Measurements from ENCODE around the gene RGS9.
"Not testable (repeated sequence)": the region's sequence is repeated elsewhere in the genome, so short reads cannot be mapped to it uniquely, and the experiment has no call there.

RGS9 gene

GRCh38 chr17:65115839-65116238 is 21.3 kb upstream of the RGS9 start:
- no peak for DNase-seq (ENCODE audit: low spot score)

- not testable (repeated sequence) for DNase-seq (ENCODE audit: low spot score)
Measured at GRCh38 chr17:65116515-65116914, 20.7 kb upstream of the RGS9 start.

GRCh38 chr17:65117384-65118035 is 19.7 kb upstream of the RGS9 start:
- no peak for DNase-seq (ENCODE audit: low spot score)

GRCh38 chr17:65121368-65121767 is 15.8 kb upstream of the RGS9 start:
- DNase-seq (ENCODE audit: low spot score) = no peak

- DNase-seq (ENCODE audit: low spot score) = no peak
Measured at GRCh38 chr17:65121916-65122806, 15.0 kb upstream of the RGS9 start.

- peak; percentile 87 for DNase-seq (ENCODE audit: low spot score)
Measured at GRCh38 chr17:65122836-65123756, 14.1 kb upstream of the RGS9 start.

GRCh38 chr17:65123757-65124675 is 13.2 kb upstream of the RGS9 start:
- no peak for DNase-seq (ENCODE audit: low spot score)

GRCh38 chr17:65130832-65131231 is 6.3 kb upstream of the RGS9 start:
- no peak for DNase-seq (ENCODE audit: low spot score)

- DNase-seq (ENCODE audit: low spot score) = no peak
Measured at GRCh38 chr17:65131240-65131639, 5.9 kb upstream of the RGS9 start.

GRCh38 chr17:65131946-65132345 is 5.2 kb upstream of the RGS9 start:
- no peak for DNase-seq (ENCODE audit: low spot score)

GRCh38 chr17:65134035-65134434 is 3.1 kb upstream of the RGS9 start:
- no peak for DNase-seq (ENCODE audit: low spot score)

GRCh38 chr17:65139101-65139764 is 2.1 kb downstream of the RGS9 start:
- no peak for DNase-seq (ENCODE audit: low spot score)

GRCh38 chr17:65142247-65142646 is 5.1 kb downstream of the RGS9 start:
- DNase-seq (ENCODE audit: low spot score) = no peak

GRCh38 chr17:65143889-65144604 is 6.9 kb downstream of the RGS9 start:
- DNase-seq (ENCODE audit: low spot score) = peak; percentile 37

GRCh38 chr17:65145743-65146142 is 8.6 kb downstream of the RGS9 start:
- DNase-seq (ENCODE audit: low spot score) = no peak

GRCh38 chr17:65147955-65148354 is 10.8 kb downstream of the RGS9 start:
- no peak for DNase-seq (ENCODE audit: low spot score)

GRCh38 chr17:65154770-65155589 is 17.8 kb downstream of the RGS9 start:
- DNase-seq (ENCODE audit: low spot score) = peak; percentile 21

GRCh38 chr17:65155622-65156021 is 18.5 kb downstream of the RGS9 start:
- no peak for DNase-seq (ENCODE audit: low spot score)

GRCh38 chr17:65156185-65156834 is 19.1 kb downstream of the RGS9 start:
- no peak for DNase-seq (ENCODE audit: low spot score)

All from SW480 (cell line).